ACHN (cell line): Measurements from ENCODE around the gene FNDC3B.
"Not testable (repeated sequence)": the region's sequence is repeated elsewhere in the genome, so short reads cannot be mapped to it uniquely, and the experiment has no call there.

Source experiments
- DNase-seq: peaks from one replicate; pipeline ENCODE4 v3.0.0-alpha.2; 2015
- in situ Hi-C: cut with HindIII; loops from 2 replicates; pipeline ENCODE4 v1.10.0; 2017; ENCODE audit warnings: low sequenced_read_pairs, low pct_ligation_motif_present, low pct_unique_long_range_greater_than_20kb

FNDC3B gene

DNA sequence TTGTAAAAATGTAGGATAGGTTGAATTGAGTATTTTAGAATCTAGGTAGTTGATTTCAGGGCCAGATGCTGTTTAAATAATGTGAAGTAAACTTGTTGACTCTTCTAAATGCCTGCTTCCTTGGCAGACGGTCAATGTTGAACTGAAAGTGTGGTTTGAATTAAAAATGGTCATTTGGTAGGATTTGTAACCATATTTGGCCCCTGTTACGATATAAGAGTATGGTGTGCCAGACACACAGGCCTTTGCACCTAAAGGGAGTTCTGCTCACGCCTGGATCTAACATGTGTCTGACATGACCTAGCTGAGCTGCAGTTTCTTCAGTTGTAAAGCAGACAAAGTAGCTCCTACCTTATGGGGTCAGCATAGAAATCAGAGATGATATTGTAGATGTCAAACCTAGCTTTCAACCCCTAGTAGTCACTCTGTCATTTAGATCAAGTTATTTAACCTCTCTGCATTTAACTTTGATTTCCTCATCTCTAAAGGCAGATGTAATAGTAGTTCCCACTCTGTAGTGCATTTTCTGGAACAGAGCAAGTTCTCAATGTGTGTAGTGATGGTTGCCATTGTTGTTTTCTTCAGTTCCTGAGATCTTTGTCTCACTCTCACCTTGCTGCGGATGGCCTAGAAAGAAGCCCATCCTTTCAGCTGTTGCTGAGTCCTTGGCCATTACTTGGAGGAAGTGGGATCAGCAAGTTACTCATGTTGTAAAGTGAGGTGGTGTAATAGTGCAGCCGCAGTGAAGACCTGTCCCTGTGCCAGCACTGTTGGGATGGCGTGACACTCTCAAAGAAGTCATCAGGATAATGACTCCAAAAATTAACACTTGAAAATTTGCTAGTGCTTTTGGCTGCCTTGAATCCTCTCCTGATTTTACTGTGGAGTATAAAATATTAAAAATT lies 318.7 kb downstream of the FNDC3B start:
- DNase-seq: no peak

DNA sequence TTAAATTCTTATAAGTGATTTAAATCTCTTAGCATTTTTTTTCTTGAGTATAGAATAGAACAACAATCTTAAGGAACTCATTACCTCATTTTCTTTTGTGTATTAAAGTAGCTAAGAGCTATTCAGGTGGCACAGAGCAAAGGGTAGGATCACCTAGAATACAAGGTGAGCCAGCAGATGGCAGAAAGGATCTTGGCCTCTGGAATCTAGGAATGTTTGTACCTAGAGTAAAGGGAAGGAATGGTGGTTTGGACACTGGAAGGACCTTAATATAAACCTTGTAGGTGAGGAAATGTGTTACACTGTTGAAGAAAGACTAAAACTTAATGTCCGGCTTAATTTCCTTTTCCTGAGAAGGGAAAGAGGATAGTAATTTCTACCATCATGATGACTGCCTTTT lies 319.9 kb downstream of the FNDC3B start:
- in situ Hi-C loops: no loop called here
- no peak for DNase-seq

More for the DNA sequence above, 318.7 kb downstream of the FNDC3B start:
- in situ Hi-C loops: no loop called here

DNA sequence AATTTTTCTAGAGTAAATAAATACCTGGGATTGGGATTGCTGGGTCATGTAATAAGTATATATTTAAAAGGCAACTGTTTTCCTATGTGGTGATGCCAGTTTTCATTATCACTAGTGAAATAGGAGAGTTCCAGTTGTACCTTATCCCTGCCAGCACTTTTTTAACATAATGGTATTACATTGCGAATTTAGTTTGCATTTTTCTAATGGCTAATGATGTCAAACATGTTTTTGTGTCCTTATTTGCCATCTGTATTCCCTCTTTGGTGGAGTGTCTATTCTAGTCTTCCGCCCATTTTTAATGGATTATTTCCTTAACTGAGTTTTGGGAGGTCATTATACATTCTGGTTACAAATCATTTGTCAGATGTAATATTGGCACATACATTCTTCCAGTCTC lies 320.6 kb downstream of the FNDC3B start:
- in situ Hi-C loops: no loop called here
- DNase-seq: no peak

DNA sequence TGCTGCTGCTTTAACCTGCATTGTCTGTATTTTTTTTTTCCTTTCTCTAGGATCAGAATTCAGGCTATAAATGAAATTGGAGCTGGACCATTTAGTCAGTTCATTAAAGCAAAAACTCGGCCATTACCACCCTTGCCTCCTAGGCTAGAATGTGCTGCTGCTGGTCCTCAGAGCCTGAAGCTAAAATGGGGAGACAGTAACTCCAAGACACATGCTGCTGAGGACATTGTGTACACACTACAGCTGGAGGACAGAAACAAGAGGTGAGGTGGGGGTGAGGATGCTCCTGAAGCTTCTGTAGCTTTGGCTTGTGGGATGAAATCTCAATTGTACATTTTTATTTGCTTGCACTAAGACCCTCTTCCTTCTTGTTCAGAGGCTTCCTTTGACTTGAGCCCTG lies 323.2 kb downstream of the FNDC3B start:
- in situ Hi-C loops: no loop called here
- no peak for DNase-seq

DNA sequence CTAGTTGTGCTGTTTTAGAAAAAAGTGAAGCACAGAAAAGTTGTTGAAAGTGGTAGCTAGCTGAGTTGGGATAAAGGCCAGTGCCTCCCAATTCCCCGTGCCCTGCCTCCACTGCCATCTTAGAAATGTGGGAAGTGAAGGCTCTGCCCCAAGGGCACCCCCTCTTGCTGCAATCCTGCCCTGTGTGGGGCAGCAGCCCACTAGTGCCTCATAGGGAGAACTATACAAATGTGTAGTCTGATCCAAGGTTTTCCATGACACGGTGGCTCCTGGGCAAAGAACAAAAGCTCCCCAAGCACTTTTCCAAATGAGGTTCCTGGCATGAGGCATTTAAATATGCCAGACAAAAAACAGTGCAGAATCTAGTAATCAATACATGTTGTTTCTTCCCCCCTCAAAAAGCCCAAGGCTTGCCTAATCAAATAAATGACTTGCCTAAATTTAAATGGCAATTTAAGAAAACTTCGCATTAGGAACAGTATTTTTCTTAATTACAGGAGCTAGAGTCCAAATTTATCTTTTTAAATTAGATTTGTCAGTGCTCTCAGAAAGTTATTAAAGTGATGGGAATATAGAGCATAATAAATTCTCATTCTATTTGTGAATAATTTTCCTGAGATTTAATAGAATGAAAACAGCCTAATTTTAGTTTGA lies 325.1 kb downstream of the FNDC3B start:
- no peak for DNase-seq
- in situ Hi-C loops: no loop called here

DNA sequence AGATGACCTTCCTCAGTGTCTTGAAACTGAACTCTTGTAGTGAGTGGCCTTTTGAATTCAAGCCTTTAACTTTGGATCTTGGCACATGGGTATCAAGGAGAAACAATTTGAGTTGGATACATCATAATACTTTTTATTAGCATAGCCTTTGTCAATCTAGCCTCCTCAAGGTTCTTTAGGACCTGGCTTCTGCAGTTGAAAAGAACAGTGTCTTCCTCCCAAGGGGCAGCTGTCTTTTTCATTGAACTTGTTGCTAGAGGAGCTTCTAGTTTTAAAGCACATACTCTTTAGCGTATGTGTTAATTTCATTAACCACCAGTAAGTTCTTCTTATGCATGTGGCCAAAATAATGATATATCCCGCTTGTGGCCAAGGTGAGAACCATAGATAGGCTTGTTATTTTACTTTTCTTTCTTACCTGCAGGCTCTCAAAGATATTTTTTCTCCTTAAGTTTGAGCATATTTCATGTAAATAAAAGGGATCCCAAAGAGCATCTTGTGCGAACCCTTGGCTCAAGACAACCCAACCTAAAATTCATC lies 325.7 kb downstream of the FNDC3B start:
- in situ Hi-C loops: no loop called here
- no peak for DNase-seq

DNA sequence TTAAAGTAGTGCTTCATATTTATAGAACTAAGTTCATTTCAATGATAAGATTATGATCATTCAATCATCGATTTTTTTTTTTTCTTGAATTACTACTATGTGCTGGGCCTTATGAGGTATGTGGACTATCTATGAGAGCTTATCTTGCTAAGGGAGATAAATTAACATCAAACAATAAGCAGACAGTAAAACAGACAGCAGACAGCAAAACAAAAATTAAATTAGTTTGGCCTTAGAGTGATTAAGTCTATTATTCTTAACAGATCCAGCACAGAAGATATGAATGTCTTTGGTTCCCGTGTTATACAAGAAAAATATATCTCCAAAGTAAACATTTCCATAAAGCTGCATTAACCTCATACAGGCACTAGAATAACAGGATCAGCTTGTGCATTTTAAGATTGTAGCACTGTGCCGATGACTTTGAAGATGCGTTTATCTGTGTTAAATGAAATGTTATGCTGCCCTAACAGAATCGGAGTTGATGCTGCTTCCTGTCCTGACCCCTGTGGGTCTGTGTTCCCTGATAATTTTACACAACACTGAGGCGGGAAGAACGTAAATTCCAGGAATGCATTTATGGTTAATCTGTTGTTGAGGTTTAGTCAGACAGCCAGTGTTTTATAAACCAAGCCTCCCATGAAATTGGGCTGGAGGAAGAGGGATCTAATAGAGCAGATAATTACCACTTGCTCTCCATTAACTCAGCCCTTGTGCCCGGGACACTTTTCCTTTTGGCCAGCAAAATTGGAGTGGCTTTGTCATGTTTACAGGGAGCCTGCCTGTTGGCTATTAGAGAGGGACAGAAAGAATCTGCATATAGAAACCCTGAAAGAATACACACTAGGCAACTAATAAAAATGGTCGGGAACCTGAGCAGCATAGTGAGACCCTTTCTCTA lies 328.1 kb downstream of the FNDC3B start:
- in situ Hi-C loops: no loop called here
- DNase-seq: peak; percentile 72

DNA sequence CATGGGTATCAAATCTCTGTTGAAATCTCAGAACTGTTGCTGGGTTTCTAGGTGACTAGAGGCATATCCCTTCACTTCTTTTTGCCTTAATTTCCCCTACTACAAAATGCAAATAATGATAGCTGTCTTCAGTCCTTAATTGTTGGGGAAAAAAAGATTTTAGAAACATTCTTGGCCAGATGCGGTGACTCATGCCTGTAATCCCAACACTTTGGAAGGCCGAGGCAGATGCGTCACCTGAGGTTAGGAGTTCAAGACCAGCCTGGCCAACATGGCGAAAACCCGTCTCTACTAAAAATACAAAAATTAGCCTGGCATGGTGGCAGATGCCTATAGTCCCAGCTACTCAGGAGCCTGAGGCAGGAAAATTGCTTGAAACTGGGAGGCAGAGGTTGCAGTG lies 329.2 kb downstream of the FNDC3B start:
- DNase-seq, in situ Hi-C loops: not testable (repeated sequence)

DNA sequence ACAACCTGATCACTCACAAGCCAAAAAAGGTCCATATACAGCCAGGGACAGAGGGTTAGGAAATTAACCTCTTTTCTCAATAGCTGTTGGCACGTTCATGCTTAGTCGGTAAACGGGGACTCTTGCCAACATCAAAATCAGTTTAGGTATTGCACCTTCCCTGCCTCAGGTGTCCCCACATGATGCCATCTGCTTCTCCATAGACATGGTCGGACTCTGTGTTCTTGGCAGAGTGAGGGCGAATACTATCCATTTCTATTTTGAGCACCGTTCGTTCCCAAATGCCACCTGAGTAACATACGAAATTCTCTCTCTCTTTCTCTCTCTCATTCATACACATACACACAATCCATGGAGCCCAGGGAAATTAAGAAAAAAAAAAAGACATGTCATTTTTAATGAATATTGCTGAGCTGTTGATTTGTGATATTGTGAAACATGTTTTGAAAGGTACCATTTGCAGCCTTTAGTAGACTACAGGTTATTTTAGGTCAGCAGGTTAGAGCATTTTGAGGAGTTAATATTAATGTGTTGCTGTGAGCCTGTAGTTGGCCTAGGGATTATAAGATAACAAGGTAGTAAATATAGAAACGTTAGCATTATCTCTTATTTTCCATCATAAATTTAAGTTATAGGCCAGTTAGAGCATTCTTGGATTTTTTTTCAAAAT lies 330.3 kb downstream of the FNDC3B start:
- DNase-seq: no peak
- in situ Hi-C loops: no loop called here

DNA sequence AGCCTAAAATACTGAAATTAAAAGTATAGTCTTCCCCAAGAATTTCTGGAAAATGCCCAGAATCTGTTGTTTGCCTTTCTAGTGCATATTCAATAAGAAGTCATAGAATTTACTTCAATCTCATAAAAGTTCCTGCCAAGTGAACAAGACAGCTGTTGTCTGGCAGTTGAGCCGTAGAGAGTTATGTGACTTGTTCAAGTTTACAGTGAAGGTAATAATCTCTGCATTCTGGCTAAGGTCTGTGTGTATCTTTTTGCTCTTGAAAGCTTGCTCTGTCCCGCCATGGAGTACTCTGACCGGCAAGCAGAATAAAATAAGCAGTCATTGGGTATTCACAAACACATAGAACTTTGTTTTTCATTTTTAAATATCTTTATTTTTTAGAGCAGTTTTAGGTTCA lies 331.0 kb downstream of the FNDC3B start:
- DNase-seq: no peak
- in situ Hi-C loops: no loop called here

DNA sequence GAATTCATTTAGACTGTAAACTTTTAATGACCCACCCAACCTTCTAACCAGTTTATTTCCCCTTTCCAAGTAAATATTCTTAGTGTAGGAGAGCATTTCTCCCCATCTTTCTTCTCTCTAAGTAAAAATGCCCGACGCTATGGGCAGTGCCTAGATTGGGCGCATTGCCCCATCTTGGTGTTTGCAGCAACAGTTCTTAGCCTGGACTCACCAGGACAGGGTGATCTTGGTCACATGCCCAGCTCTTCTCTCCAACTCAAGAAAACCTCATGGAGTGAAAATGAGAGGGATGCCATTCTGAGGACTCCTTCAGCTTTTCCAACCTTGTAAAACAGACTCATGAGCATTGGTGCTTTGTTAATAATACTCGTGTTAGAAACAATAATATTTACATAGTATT lies 332.2 kb downstream of the FNDC3B start:
- in situ Hi-C loops: no loop called here
- DNase-seq: no peak

DNA sequence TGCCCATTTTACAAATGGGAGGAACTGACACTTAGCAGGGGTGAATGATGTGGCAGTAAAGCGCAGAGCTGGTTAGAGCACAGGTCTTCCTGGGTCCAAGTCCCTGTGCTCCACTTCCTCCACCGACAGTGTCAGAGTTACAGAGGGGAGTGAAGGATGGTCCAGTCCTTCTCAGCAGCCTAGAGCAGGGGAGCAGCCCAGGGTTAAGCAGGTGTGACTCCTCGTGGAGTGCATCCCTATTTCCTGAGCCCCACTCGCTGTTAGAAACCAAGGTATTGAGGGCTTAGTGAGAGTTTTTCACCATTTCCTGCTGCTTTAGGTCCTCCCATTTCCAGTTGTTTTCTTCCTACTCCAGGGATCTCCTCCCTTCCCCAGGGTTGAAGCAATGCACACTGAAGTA lies 333.5 kb downstream of the FNDC3B start:
- in situ Hi-C loops: no loop called here
- no peak for DNase-seq

DNA sequence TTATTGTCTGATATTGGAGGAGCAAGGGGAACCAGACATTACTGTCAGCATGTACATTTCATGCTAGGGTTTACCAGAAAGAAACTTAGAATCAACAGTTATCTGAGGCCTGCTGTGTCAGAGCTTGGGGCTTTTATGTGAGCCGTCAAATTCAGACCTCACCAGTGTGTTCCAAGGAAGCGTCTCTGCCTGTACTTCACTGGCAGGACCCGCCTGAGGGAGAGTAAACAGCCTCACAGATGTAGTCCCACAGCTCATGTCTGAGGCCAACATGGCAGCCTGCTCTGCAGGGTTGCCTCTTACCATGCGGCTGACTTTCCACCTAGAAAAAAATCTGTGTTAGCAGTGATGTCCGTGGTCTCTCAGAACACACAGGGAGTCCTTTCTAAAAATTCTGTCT lies 334.5 kb downstream of the FNDC3B start:
- in situ Hi-C loops: no loop called here
- DNase-seq: no peak

DNA sequence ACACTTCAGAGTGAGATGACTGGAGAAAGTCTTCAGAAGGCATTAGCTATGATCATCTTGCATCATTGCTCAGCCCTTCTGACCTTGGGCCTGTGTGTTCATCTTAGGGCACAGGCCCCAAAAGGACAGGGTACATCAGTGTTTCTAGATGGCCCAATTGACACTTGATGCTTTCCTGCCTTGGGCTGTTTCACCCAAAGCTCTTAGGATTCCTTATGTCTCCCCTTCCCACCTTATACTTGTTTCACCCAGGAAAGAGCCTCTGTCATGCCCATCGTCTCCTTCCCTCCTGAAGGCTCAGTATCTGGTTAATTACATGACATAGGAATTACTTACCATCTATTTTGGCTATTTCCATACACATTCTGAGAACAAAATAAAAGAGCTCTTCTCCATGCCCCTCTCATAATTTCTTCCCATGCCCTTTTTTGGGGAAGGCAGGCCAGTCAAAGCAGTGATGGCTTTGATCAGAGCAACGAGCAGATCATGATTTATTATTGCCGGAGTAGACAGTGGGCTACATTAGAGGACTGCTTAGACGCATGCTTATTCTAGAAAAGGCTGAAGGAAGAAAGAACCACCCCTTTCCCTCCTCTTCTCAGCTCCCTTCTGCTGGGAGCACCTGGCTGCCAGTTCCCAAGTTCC lies 335.9 kb downstream of the FNDC3B start:
- in situ Hi-C loops: no loop called here
- no peak for DNase-seq

DNA sequence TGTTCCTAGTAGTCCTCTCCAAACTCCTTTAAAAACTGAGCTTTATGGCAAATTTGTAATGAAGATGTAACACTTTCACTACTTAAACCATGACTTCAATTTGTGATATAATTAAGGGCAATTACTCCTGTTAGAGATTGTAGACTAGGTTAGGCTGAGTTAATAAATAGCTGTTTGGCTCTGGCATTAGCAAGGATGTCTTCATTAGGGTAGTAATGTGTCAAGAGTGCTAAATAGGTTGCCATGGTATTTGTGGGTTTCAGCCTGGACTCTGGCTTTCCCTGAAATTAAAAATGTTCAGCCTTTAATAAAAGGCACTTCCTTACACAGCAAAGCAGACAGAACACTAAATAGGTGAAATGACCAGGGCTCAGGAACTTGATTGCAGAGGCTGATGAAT lies 337.0 kb downstream of the FNDC3B start:
- in situ Hi-C loops: no loop called here
- no peak for DNase-seq

DNA sequence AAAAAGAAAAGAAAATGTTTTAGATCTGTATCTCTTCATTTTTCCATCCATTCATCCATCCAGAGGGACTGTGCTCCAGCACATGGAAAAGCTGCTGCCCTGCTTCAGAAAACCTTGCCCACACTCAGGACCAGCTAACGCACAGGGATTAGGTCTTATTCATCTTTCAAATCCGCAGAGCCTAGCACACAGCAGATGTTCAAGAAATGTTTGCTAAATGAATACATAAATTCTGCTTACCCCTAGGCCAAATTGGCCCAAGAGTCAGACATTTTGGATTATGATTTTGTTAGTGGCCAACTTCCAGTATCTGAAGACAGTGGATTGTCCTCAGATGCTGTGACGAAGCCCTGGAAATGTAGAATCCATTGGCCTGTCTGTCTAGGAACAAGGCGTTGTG lies 337.5 kb downstream of the FNDC3B start:
- in situ Hi-C loops: no loop called here
- DNase-seq: no peak

DNA sequence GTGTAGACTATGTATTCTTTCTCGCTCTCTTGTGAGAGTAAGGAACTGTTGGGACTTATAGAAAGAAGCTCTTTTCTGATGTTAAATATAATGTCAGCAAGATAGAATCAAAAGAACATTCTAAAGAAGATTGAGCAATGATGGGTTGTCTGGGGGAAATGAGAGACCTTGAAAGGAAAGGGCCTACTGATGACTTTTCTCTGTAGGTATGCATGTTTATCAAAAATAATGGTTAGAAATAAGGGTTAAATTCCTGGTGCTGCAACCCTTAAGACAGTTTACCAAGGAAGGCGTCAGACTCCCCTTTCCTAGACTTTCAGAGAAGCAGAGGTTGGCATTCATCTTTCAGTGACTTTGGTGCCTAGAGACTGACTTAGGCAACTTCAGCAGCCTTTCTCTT lies 339.1 kb downstream of the FNDC3B start:
- DNase-seq: no peak
- in situ Hi-C loops: no loop called here

DNA sequence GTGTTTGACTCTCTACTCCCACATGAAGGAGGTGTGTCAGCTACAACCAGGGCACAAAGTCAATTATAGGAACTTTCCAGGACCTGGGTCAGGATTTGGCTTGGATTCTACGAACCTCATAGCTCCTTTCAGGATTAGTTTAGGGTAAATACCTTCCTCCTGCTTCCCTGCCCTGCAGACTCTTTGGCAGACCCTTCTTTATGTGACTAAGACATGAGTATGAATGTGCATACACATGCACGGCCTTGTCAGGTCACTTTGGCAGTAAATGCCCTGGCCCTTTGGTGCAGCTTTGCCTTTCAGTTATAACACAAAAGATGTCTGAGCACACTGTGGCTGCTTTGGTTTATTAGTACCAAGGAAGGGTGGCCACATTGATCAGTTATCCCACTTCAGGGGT lies 340.0 kb downstream of the FNDC3B start:
- DNase-seq: no peak
- in situ Hi-C loops: no loop called here
